Lung (tissue), 12 donors: ENCODE results near the gene DLG2. TPM values are rescaled to one million over a fixed set of nuclear protein-coding genes. Genes with fewer than 3 reads are reported as not detected.

Source experiments
- ATAC-seq: fragments of 200-7000 bp; cut with Tn5 transposase; one replicate; pipeline ENCODE4 v1.9.1; 2020; ENCODE audit warnings: moderate number of reproducible peaks; ENCODE audit not compliant: insufficient read depth, low FRiP score
- DNase-seq, 3 donors: peaks; one replicate each; pipeline ENCODE4 v3.0.0-alpha.2; 2013 to 2017
- H3K27ac ChIP-seq, 2 donors: one replicate each; pipeline ENCODE4 v1.5.1; 2013; ENCODE audit warnings: mild to moderate bottlenecking in 2 of 2, moderate library complexity in 2 of 2, control low read depth in 1 of 2, inconsistent platforms in 1 of 2, low read depth in 1 of 2, low read length in 1 of 2
- H3K27me3 ChIP-seq, 3 donors: one replicate each; pipeline ENCODE4 v1.5.1; 2013; ENCODE audit warnings: low read length in 2 of 3; ENCODE audit not compliant: control insufficient read depth in 3 of 3, insufficient read depth in 3 of 3
- H3K36me3 ChIP-seq, 4 donors: one replicate each; pipeline ENCODE4 v1.5.1; 2013; ENCODE audit warnings: low read length in 4 of 4, mild to moderate bottlenecking in 1 of 4, moderate library complexity in 1 of 4; ENCODE audit not compliant: control insufficient read depth in 4 of 4, insufficient read depth in 4 of 4
- H3K4me1 ChIP-seq, 5 donors: one replicate each; pipeline ENCODE4 v1.5.1; 2013; ENCODE audit warnings: low read length in 5 of 5, mild to moderate bottlenecking in 2 of 5, moderate library complexity in 1 of 5; ENCODE audit not compliant: control insufficient read depth in 5 of 5, insufficient read depth in 5 of 5
- H3K4me3 ChIP-seq: one replicate; pipeline ENCODE4 v1.5.1; 2013; ENCODE audit warnings: mild to moderate bottlenecking, control low read depth, moderate library complexity
- H3K9ac ChIP-seq, 2 donors: one replicate each; pipeline ENCODE4 v1.5.1; 2013; ENCODE audit warnings: low read length in 2 of 2, control low read depth in 1 of 2; ENCODE audit not compliant: insufficient read depth in 1 of 2
- H3K9me3 ChIP-seq, 4 donors: one replicate each; pipeline ENCODE4 v1.5.1; 2013; ENCODE audit warnings: low read length in 3 of 4, mild to moderate bottlenecking in 1 of 4, moderate library complexity in 1 of 4; ENCODE audit not compliant: control insufficient read depth in 4 of 4, insufficient read depth in 3 of 4
- CTCF ChIP-seq: IDR thresholded peaks from 2 replicates; pipeline ENCODE4 v1.5.1; 2012; ENCODE audit warnings: mild to moderate bottlenecking; ENCODE audit errors: control extremely low read depth, extremely low read depth
- WGBS, 2 donors: extraction: QIAGEN DNeasy Blood & Tissue Kit; methylation state at CpG; one replicate each; pipeline ENCODE4 v1.1.7; 2013; 5-methylcytosine and 5-hydroxymethylcytosine counted together
- polyA plus RNA-seq, 2 donors: library from polyadenylated mRNA; stranded (reverse); fragments of 200-250 nt; gene quantifications; one replicate each; pipeline ENCODE4 v1.2.1, GENCODE V29; 2013
- total RNA-seq, 2 donors: library from RNA; depleted of rRNA in 1 of 2; stranded (reverse); fragments of >200 nt in 1 of 2; gene quantifications; one replicate each; pipeline ENCODE4 v1.2.1, GENCODE V29; 2014 to 2021
- donor health status: control.
- donor health status: control.
- donor health status: Bipolar disorder and iron deficiency.
- donor health status: healthy.
- donor health status: DM: yes; HTN: yes; CAD: no.

DLG2 gene
- total and polyA plus RNA-seq, 4 donors, result 0.32 to 24.1 (median 5.4) TPM

GRCh38 chr11:85595285-85595884, 31.8 kb downstream of the DLG2 start:
- Histone ChIP-seq H3K36me3 (no peaks in the 10 kb centered on the region), H3K4me3 (no peak overlapping the region), H3K27me3 (no peaks in the 10 kb centered on the region), H3K27ac (no peak overlapping the region), H3K4me1 (no peaks in the 10 kb centered on the region), H3K9me3 (no peaks in the 10 kb centered on the region), H3K9ac (no peak overlapping the region)
- DNase-seq (peak in 2 of 3 donors; percentile 73 to 78), ATAC-seq (no peak)
- peak; percentile 51 for TF ChIP-seq CTCF

GRCh38 chr11:85590848-85591483, 36.2 kb downstream of the DLG2 start:
- DNase-seq (peak in 2 of 3 donors; percentile 64 to 68), ATAC-seq (no peak)
- H3K36me3 ChIP-seq, result no peaks in the 10 kb centered on the region
- no peak overlapping the region for H3K9ac ChIP-seq
- H3K27ac ChIP-seq, result no peak overlapping the region
- no peak for TF ChIP-seq CTCF
- H3K27me3 ChIP-seq, result no peaks in the 10 kb centered on the region
- no peak overlapping the region for H3K4me3 ChIP-seq
- no peaks in the 10 kb centered on the region for H3K9me3 ChIP-seq
- 80 to 84% methylated on average over 4 of the region's 4 CpGs for WGBS, 2 donors
- no peaks in the 10 kb centered on the region for H3K4me1 ChIP-seq

GRCh38 chr11:85589373-85589772, 37.8 kb downstream of the DLG2 start:
- H3K27me3 ChIP-seq, result no peaks in the 10 kb centered on the region
- no peak for TF ChIP-seq CTCF
- no peak for DNase-seq
- 91 to 93% methylated on average over 3 of the region's 3 CpGs for WGBS, 2 donors
- H3K9ac ChIP-seq, result no peak overlapping the region
- H3K4me3 ChIP-seq, result no peak overlapping the region
- no peaks in the 10 kb centered on the region for H3K4me1 ChIP-seq
- ATAC-seq, result no peak
- H3K27ac ChIP-seq, result no peak overlapping the region
- no peaks in the 10 kb centered on the region for H3K36me3 ChIP-seq
- H3K9me3 ChIP-seq, result no peaks in the 10 kb centered on the region
